Aorta (tissue), 5 donors: Measurements from ENCODE around the gene UGT1A4. TPM values are rescaled to one million over a fixed set of nuclear protein-coding genes. Genes with fewer than 3 reads are reported as not detected.
A peak's percentile ranks its signal among the peaks of the same experiment; 100 is the strongest.

Experiments
- ATAC-seq: fragments of 200-7000 bp; cut with Tn5 transposase; one replicate; pipeline ENCODE4 v1.9.1; 2022; ENCODE audit warnings: moderate library complexity; ENCODE audit not compliant: low FRiP score
- DNase-seq, 2 donors: peaks; one replicate each; pipeline ENCODE4 v3.0.0-alpha.2; 2020
- H3K27ac ChIP-seq, 2 donors: one replicate each; pipeline ENCODE4 v1.5.1; 2013; ENCODE audit warnings: low read length in 2 of 2, mild to moderate bottlenecking in 2 of 2, moderate library complexity in 2 of 2, control low read depth in 1 of 2, inconsistent platforms in 1 of 2, low read depth in 1 of 2
- H3K27me3 ChIP-seq, 2 donors: one replicate each; pipeline ENCODE4 v1.6.1; 2013; ENCODE audit warnings: control low read depth in 1 of 2, low read length in 1 of 2, mild to moderate bottlenecking in 1 of 2, moderate library complexity in 1 of 2; ENCODE audit not compliant: insufficient read depth in 2 of 2, control insufficient read depth in 1 of 2
- H3K36me3 ChIP-seq, 2 donors: one replicate each; pipeline ENCODE4 v1.6.1; 2013; ENCODE audit warnings: control low read depth in 1 of 2, low read length in 1 of 2, mild to moderate bottlenecking in 1 of 2; ENCODE audit not compliant: insufficient read depth in 2 of 2, control insufficient read depth in 1 of 2
- H3K4me1 ChIP-seq, 2 donors: one replicate each; pipeline ENCODE4 v1.6.1; 2013; ENCODE audit warnings: low read length in 2 of 2, control low read depth in 1 of 2, mild to moderate bottlenecking in 1 of 2, moderate library complexity in 1 of 2; ENCODE audit not compliant: insufficient read depth in 2 of 2, control insufficient read depth in 1 of 2
- H3K4me3 ChIP-seq, 2 donors: one replicate each; pipeline ENCODE4 v1.5.1; 2013; ENCODE audit warnings: low read length in 2 of 2, control low read depth in 1 of 2, mild to moderate bottlenecking in 1 of 2
- H3K9me3 ChIP-seq: one replicate; pipeline ENCODE4 v1.6.1; 2013; ENCODE audit warnings: mild to moderate bottlenecking, low read length; ENCODE audit not compliant: control insufficient read depth
- WGBS, 2 donors: extraction: QIAGEN DNeasy Blood & Tissue Kit; methylation state at CpG; one replicate each; pipeline ENCODE4 v1.1.7; 2013; 5-methylcytosine and 5-hydroxymethylcytosine counted together
- intact Hi-C, 2 donors: fragments of 100-400 bp; cut with DNase I; formaldehyde crosslinking; loops; one replicate each; pipeline versions ENCODE4 v1.14.2 to v1.15.0; 2022
- polyA plus RNA-seq, 2 donors: library from polyadenylated mRNA; stranded (reverse); fragments of 200-250 nt; gene quantifications; one replicate each; pipeline ENCODE4 v1.2.3, GENCODE V29; 2013
- total RNA-seq, 2 donors: library from RNA; stranded (reverse); fragmentation: NEBNext Ultra II Directional; extraction: Animal tissue kit (Norgen Biotek cat#: 25700); gene quantifications; one replicate each; pipeline ENCODE4 v1.2.1, GENCODE V29; 2021
- donor health status: healthy with polysubstance abuse.
- donor health status: Bipolar disorder and iron deficiency.
- donor health status: DM: no; HTN: no; CAD: no.
- donor health status: DM: no; HTN: no; CAD: no.
- donor health status: DM: yes; HTN: yes; CAD: no.

UGT1A4 gene
- total and polyA plus RNA-seq, 4 donors, result not detected

DNA sequence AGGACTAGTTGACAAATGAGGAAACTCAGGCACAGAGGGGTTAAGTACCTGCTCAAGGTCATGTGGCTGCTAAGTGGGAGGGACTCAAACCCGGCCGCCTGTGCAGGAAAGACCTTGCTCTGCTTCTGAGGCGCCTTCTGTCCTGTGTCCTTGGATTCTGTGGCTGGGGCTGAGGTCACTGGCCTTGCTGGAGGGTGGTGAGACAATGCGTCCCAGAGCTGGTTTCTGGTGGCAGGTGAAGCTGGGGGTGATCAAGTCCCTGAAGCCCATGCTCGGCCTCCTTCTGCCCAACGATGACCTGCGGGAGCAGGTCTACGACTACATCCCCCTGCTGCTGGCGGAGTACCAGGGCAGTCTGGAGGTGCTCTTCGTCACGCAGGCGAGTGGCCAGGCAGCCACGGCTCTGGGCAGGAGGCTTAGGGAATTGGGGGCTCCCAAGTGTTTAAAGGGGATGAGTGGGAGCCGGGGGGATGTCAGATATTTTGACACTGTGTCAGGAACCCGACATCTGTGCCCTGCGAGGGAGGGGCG is 75.7 kb downstream of the UGT1A4 start:
- 75 to 79% methylated on average over 17 of the region's 17 CpGs for WGBS, 2 donors
- intact Hi-C loops, result no loop called here
- peak in 1 of 2 donors; percentile 33 for DNase-seq

DNA sequence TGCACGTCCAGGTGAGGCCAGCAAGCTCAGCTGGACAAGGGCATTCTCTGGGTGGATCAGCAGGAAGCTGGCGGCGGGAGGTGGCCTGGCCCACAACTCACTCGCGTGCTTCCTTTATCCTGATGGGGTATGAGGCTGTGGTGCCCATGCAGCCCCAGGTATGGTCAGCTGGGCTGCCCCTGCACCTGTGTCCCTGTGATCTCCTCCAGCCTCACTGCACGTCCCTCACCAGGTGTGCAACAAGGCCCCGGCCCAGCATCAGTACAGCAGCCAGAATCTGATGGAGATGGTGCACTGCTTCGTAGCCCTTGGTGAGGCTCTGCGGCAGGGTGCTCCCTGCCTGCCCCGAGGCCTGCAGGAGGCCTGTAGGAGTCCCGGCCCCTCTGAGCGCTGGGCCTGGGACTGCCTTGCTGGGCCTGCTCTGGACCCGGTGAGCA is 77.2 kb downstream of the UGT1A4 start:
- no peak for DNase-seq
- WGBS, 2 donors, result 89 to 93% methylated on average over 13 of the region's 13 CpGs

More for the DNA sequence above, 75.7 kb downstream of the UGT1A4 start:
- Histone ChIP-seq H3K9me3 (no peaks in the 10 kb centered on the region), H3K4me3 (no peak overlapping the region), H3K36me3 (no peaks in the 10 kb centered on the region), H3K27me3 (no peaks in the 10 kb centered on the region), H3K27ac (no peak overlapping the region), H3K4me1 (no peaks in the 10 kb centered on the region)
- no peak for ATAC-seq

DNA sequence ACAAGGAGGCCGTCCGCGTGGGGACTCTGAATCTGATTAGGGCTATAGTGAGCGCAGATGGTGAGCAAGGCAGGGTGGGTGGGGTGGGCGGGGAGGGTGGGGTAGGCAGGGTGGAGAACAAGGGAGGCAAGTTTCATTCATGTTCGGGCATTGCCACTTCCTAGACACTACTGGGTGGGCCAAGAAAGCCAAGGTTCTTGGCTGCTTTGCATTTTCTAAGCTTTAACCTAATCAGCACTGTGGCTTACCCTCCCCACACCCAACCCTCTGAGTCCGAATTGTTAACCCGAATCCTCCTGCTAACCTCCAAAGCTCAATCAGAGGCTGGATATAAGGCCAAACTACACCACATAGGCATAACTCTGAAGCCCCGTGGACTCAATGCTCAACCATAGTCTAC is 77.7 kb downstream of the UGT1A4 start:
- no peak for DNase-seq
- ATAC-seq, result no peak

More for the DNA sequence above, 77.2 kb downstream of the UGT1A4 start:
- Histone ChIP-seq H3K4me3 (no peak overlapping the region), H3K27me3 (no peaks in the 10 kb centered on the region), H3K4me1 (no peaks in the 10 kb centered on the region), H3K27ac (no peak overlapping the region), H3K36me3 (no peaks in the 10 kb centered on the region), H3K9me3 (no peaks in the 10 kb centered on the region)
- no peak for ATAC-seq
- intact Hi-C loops, result no loop called here

DNA sequence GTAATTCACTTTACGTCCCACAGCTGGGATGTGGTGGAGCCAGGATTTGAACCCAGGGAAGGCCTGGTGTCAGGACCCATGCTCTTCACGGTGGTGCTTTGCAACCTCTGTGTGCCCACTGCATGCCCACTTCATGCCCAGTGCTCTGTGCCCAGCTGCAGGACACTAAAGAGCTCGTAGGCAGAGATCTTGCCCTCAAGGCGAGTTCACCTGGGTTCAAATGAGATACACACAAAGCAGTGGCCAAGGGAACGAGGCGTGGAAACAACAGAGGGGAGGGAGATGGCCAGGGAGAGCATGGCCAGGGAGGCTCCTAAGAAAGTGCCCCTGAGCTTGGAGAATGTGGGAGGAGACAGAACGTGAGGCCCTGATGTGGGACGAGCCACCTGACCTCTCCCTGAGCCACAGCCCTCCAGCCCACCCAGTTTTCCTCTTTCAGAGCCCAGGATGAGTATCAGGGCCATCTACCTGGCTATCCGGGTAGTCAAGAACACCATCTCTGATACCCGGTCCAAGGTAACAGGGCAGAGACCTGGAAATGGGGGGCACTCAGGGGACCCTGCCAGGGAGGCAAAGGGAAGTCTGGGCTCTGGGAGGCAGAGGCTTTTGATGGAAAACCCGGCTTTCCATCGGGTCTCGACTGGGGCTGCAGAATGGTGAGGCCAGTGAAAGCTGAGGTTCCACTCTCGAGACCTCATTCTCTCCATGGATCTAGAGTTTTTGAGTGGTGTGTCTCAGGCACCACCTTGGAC is 80.0 kb downstream of the UGT1A4 start:
- Histone ChIP-seq H3K4me3 (no peak overlapping the region), H3K4me1 (no peaks in the 10 kb centered on the region), H3K27ac (no peak overlapping the region), H3K36me3 (no peaks in the 10 kb centered on the region), H3K27me3 (no peaks in the 10 kb centered on the region), H3K9me3 (no peaks in the 10 kb centered on the region)
- DNase-seq (peak in 1 of 2 donors; percentile 43), ATAC-seq (no peak)
- intact Hi-C loops, result no loop called here
- WGBS, 2 donors, result 80 to 83% methylated on average over 14 of the region's 14 CpGs

More for the DNA sequence above, 77.7 kb downstream of the UGT1A4 start:
- intact Hi-C loops, result no loop called here
- 86 to 88% methylated on average over 9 of the region's 9 CpGs for WGBS, 2 donors
- no peaks in the 10 kb centered on the region for H3K4me1 ChIP-seq
- no peaks in the 10 kb centered on the region for H3K36me3 ChIP-seq
- no peak overlapping the region for H3K4me3 ChIP-seq
- H3K27ac ChIP-seq, result no peak overlapping the region
- no peaks in the 10 kb centered on the region for H3K27me3 ChIP-seq
- no peaks in the 10 kb centered on the region for H3K9me3 ChIP-seq

DNA sequence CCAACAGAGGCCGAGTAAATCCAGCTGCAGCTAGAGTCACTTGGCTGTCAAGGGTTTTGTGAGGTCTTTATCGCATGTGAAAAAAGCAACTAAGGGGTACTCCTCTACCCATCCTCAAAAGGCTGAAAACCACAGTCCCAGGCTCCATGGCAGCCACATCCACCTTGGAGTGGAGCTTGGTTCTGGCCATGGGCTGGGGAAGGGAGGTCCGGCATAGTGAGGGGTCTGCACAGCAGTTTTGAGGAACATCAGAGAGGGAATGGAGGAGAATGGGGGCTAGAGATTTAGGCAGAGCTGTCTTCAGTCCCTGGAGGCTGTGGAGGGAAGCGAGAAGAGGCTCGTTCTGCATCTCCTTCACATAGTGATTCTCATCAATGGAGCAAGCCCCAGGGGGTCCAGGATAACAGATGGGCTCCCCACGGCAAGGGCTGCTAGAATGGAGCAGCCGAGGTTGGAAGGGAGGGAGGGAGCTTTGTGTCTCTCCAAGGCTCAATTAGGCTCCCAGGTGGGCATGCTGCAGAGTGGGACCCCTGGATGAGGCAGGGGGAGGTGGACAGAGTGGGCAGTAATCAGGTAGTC is 80.6 kb downstream of the UGT1A4 start:
- Histone ChIP-seq H3K9me3 (no peaks in the 10 kb centered on the region), H3K36me3 (no peaks in the 10 kb centered on the region), H3K27ac (no peak overlapping the region), H3K4me1 (no peaks in the 10 kb centered on the region), H3K27me3 (no peaks in the 10 kb centered on the region), H3K4me3 (no peak overlapping the region)
- DNase-seq, result peak in 1 of 2 donors; percentile 34
- 60% methylated on average over 7 of the region's 7 CpGs for WGBS, 2 donors
- no peak for ATAC-seq
- intact Hi-C loops, result no loop called here

DNA sequence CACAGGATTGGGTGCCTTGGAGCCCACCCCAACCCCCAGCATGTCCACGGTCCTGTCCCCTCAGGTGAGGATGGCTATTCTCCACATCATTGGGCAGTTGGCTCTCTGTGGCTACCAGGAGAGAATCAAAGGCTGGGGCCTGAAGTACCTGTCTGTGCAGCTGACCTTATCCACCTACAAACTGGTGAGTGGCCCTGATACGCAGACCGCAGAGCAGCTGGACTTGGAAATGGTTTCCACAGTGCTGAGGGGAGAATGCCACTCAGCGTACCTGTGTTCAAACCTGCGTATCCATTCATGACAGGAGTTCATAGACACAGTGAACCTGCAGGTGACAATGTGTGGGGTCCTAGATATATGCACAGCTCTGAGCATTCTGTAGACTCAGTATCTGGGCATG is 81.2 kb downstream of the UGT1A4 start:
- no peak for ATAC-seq
- Histone ChIP-seq H3K27ac (no peak overlapping the region), H3K36me3 (no peaks in the 10 kb centered on the region), H3K9me3 (no peaks in the 10 kb centered on the region), H3K4me1 (no peaks in the 10 kb centered on the region), H3K27me3 (no peaks in the 10 kb centered on the region), H3K4me3 (no peak overlapping the region)
- 53 to 85% methylated on average over 5 of the region's 5 CpGs for WGBS, 2 donors
- intact Hi-C loops, result no loop called here
- no peak for DNase-seq

DNA sequence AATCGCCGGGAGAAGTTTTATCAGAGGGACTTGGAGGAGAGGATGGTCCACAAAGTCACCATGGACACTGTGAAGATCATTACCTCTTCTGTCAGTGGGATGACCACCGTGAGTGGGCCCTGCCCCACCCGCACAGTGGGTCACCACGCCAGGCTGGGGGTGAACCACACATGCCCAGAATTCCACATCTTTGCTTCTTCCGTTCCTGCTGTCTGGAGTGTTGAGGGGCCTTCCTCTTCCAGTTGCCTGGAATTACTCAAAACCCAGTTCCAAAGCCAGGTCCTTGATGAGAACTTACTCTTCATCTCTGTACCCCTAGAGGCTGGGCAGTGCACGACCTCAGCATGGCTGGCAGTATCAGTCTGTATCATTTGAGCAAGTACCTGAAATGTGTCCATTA is 81.7 kb downstream of the UGT1A4 start:
- Histone ChIP-seq H3K4me3 (no peak overlapping the region), H3K36me3 (no peaks in the 10 kb centered on the region), H3K9me3 (no peaks in the 10 kb centered on the region), H3K4me1 (no peaks in the 10 kb centered on the region), H3K27ac (no peak overlapping the region), H3K27me3 (no peaks in the 10 kb centered on the region)
- 77 to 79% methylated on average over 7 of the region's 7 CpGs for WGBS, 2 donors
- DNase-seq, result peak in 1 of 2 donors; percentile 25
- no peak for ATAC-seq
- intact Hi-C loops, result no loop called here

DNA sequence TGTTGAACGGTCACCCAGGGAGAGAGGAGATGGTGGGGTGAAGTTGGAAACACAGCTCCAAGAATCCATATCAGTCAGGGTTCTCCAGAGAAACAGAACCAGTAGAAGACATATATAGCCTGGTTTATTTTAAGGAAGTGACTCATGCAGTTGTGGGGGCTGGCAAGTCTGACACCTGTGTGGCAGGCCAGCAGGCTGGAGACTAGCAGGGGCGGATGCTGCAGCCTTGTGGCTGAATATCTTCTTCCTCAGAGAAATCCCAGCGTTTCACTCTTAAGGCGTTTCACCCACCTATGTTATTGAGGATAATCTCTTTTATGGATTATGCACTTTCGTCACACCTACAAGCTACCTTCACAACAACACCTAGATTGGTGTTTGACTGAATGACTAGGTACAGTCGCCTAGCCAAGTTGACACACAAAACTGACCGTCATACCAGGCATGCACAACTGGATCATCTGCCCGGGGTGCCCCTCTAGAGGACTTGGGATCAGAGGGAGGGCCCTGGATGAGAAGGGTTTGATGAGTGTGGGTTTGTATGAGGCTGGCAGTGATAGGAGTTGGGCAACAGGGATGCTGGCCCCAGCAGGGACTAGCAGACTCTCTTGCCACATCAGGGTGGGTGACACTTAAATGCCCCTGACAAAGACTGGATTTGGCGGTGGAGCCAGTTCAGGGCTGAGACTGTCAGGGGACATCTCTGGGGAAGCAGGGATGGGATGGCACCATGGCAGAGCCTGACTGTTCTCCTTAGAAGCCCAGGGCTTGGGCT is 83.0 kb downstream of the UGT1A4 start:
- ATAC-seq, result no peak

More for the DNA sequence above, 83.0 kb downstream of the UGT1A4 start:
- Histone ChIP-seq H3K27me3 (no peaks in the 10 kb centered on the region), H3K27ac (no peak overlapping the region), H3K36me3 (no peaks in the 10 kb centered on the region), H3K4me3 (no peak overlapping the region), H3K4me1 (no peaks in the 10 kb centered on the region), H3K9me3 (no peaks in the 10 kb centered on the region)
- intact Hi-C loops, result no loop called here
- DNase-seq, result no peak
- WGBS, 2 donors, result 73 to 75% methylated on average over 9 of the region's 9 CpGs
